SKM-1 treated with dmso at 0.1 percent for 144 hours (cell line): Measurements from ENCODE around the gene HOTAIR.

ENCODE experiments used
- DNase-seq: peaks from one replicate; lab custom pipeline; 2025; ENCODE audit not compliant: unreplicated experiment; lab: John Stamatoyannopoulos, UW

The HOTAIR gene

GRCh38 chr12:53974084-53975063 lies at the start of gene HOTAIR:
HOTAIR (minus strand) TSS chr12:53974954.
- no peak for DNase-seq

GRCh38 chr12:54024127-54024526 lies 49.4 kb upstream of the HOTAIR start:
- DNase-seq: no peak

GRCh38 chr12:54022960-54023884 lies 48.5 kb upstream of the HOTAIR start:
- no peak for DNase-seq

- no peak for DNase-seq
Measured at GRCh38 chr12:54021432-54022013, 46.8 kb upstream of the HOTAIR start.

- DNase-seq: no peak
Measured at GRCh38 chr12:54020591-54021405, 46.0 kb upstream of the HOTAIR start.

- DNase-seq: no peak
Measured at GRCh38 chr12:54019924-54020590, 45.3 kb upstream of the HOTAIR start.

- DNase-seq: no peak
Measured at GRCh38 chr12:54019091-54019811, 44.5 kb upstream of the HOTAIR start.

- no peak for DNase-seq
Measured at GRCh38 chr12:54018468-54018984, 43.8 kb upstream of the HOTAIR start.

GRCh38 chr12:54017878-54018467 lies 43.2 kb upstream of the HOTAIR start:
- no peak for DNase-seq

GRCh38 chr12:54017027-54017788 lies 42.5 kb upstream of the HOTAIR start:
- no peak for DNase-seq

- no peak for DNase-seq
Measured at GRCh38 chr12:54016478-54016964, 41.8 kb upstream of the HOTAIR start.

- no peak for DNase-seq
Measured at GRCh38 chr12:54016051-54016450, 41.3 kb upstream of the HOTAIR start.

- no peak for DNase-seq
Measured at GRCh38 chr12:54015018-54015931, 40.5 kb upstream of the HOTAIR start.

- no peak for DNase-seq
Measured at GRCh38 chr12:54014377-54015017, 39.7 kb upstream of the HOTAIR start.

- no peak for DNase-seq
Measured at GRCh38 chr12:54012631-54013409, 38.1 kb upstream of the HOTAIR start.
